HG03196 (cell line): ENCODE results near the gene CEP192.
"Not testable (repeated sequence)": the region's sequence is repeated elsewhere in the genome, so short reads cannot be mapped to it uniquely, and the experiment has no call there.

Experiments used
- ATAC-seq: cut with Tn5 transposase; IDR thresholded peaks from one replicate; pipeline ENCODE4 v1.9.1; 2021; ENCODE audit not compliant: unreplicated experiment

CEP192 gene

DNA sequence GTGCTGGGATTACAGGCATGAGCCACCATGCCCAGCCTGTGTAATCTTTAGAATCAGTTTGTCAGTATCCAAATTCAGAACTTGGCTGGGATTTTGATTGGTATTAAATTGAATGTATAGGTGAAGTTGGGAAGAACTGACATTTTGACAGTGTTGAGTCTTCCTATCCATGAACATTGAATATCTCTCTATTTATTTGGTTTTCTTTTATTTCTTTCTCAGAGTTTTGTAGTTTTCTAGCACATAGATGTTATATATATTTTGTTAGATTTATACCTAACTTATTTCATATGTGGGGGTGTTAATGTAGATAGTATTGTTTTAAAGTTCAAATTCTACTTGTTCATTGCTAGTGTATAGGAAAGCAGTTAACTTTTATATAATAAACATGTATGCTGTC lies 31.5 kb downstream of the CEP192 start:
- ATAC-seq: no peak

DNA sequence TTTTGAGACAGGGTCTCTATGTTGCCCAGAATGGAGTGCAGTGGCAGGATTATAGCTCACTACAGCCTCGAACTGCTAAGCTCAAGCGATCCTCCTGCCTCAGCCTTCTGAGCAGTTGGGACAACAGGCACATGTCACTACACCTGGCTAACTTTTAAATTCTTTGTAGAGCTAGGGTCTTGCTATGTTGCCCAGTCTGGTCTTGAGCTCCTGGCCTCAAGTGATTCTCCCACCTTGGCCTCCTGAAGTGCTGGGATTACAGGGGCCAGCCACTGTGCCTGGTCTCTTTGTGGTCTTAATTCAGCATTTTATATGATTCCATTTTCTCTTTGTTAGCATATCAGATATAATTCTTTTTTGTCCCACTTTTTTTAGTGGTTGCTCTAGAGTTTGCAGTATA lies 34.1 kb downstream of the CEP192 start:
- no peak for ATAC-seq

DNA sequence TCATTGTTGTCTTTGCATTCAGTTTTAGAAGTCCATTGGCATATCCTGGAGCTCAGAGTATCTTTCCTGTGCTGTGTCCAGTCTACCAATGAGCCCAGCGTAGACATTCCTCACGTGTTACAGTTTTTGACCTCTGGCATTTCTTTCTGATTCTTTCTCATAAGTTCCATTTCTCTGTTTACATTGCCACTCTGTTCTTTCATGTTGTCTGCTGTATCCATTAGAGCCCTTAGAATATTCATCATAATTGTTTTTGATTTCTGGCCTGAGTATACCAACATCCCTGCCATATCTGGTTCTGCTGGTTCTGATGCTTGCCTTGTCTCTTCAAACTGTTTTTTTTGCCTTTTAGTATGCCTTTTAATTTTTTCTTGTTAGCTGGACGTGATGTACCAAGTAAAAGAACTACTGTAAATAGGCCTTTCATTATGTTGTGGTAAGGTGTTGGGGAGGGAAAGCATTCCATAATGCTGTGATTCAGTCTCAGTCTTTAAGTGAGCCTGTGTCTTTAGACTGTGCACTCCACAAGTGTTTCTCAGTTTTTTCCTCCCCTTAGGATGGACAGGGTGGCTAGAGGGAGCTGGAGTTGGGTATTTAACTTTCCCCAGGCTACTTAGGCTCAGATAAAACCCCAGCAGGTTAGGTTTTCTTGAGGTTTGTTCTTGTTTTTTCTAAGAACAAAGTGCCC lies 35.6 kb downstream of the CEP192 start:
- no peak for ATAC-seq

DNA sequence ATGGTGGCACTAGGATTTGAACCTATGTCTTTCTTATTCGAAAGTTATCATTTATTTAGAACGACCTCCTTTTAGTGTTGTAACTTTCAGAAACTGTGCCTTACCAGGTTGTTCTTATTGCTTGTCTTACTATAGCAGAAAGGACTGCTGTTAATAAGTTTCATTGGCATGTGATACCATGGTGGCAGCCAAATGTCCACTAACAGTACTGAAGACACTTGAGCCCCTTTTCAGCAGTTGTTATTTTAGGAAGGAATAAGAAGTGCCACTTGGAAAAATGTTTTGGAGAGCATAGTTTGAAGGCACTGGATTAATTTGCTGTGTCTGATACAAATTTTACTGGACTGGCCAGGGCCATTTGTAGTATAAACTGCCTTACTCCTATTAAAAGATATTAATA lies 37.7 kb downstream of the CEP192 start:
- no peak for ATAC-seq

DNA sequence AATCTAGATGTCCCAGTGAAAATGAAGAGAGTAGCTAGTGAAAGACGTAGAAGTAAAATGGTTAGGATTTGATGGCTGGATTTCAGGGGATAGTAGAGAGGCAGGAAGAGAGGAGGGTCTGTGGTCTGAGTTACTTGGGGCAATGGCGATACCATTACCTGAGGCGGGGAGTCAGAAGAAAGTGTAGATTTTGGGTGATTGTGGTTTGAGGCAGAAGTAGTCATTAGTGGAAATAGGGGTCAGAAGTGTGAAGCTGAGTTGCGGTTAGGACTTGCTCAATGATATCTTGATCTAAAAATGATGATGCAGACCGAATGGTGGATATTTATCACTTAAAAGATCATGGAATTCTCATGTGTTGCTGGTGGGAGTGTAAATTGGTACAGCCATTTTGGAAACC lies 41.0 kb downstream of the CEP192 start:
- no peak for ATAC-seq

DNA sequence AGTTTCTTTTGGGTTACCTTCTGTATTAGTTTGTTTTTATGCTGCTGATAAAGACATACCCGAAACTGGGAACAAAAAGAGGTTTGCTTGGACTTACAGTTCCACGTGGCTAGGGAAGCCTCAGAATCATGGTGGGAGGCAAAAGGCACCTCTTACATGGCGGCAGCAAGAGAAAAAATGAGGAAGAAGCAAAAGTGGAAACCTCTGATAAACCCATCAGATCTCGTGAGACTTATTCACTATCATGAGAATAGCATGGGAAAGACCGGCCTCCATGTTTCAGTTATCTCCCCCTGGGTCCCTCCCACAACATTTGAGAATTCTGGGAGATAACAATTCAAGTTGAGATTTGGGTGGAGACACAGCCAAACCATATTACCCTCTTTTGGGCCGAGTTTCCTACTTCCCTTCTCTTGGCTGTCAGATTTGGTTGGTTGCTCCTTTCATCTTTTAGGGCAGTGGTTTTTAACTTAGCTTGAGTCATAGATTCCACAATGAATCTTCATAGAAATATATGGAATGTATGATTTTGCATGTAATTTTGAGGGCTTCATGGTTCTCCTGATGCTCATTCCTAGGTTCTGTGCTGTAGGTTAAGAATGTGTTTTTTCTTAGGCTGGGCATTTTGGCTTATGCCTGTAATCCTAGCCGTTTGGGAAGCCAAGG lies 44.2 kb downstream of the CEP192 start:
- no peak for ATAC-seq

DNA sequence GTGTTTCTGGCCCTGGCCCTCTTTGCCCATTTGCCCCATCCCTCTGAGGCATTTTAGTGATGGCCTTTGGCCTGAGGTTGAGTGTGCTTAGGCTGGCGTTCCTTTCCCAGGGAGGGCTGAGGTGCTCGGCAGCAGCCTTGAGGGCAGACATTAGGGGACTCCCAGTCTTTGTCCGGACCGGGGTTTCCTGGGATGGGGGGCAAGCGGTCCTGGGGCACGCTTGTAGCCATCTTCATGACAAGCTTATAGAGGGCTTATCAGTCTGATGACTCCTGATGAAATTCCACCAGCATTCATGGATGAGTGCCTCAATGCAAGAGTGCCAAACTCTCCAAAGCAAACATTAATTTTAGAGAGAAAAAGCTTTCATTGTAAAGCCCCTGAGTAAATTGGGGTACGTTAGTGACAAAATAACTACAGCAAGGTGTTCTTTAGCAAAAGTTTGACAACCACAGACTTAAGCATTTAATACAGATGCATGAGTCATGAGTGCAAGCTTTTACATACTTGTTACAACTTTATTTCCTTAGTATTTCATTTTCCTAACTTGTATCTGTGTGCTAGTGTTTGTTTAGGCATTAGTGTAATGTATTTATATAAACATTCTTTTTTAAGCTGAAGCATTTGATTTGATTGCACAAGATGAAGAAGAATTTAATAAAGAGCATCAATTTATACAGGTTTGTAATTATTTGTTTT lies 45.6 kb downstream of the CEP192 start:
- no peak for ATAC-seq

DNA sequence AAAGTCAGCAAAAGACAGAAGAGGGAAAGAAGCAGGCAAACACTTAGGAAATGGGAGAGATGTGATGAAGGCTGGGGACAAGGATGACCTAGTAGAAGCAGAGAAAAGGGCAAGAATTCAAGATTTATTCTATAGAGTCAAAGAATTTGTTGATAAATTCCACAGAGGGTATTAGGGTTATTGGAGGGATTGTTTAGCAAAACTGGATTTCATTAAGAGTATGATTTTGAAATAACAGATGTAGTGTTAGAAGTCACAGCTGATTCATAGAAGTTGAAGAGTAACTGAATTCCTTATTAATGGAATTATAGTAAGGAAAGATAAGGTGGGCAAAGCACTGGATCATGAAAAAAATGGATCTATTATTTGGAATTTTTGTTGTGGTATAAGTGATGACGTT lies 48.6 kb downstream of the CEP192 start:
- ATAC-seq: no peak

DNA sequence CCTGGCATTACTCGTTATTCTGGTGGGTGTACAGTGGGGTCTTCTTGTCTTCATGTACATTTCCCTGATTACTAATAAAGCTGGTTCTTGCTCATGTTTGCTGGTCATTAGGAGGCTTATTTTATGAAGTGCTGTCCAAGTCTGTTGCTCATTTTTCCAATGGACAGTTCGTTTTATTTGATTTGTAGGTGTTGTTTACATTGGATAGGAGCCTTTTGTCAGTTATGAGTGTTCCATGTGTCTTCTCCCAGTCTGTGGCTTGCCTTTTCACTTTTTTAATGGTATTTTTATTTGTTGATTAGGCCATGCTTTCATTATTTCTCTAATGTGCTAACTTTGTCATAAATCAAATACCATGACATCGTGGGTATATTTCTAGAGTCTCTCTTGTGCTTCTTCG lies 51.9 kb downstream of the CEP192 start:
- no peak for ATAC-seq

DNA sequence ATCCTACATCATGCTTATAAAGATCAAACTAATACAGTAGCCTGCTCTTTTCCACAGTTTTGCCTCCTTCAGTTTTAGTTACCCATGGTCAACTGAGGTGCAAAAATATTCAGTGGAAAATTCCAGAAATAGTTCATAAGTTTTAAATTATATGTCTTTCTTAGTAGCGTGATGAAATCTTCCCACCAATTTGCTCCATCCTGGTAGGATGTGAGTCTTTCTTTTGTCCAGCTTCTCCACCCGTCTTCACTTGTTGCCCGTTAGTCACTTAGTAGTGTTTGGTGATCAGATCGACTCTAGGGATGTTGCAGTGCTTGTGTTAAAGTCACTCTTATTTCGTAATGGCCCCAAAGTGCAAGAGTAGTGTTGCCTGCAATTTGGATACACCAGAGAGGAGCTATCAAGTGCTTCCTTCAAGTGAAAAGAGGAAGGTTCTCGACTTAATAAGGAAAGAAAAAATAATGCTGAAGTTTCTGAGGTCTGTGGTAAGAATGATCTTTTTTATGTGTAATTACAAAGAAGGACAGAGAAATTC lies 57.0 kb downstream of the CEP192 start:
- no peak for ATAC-seq

DNA sequence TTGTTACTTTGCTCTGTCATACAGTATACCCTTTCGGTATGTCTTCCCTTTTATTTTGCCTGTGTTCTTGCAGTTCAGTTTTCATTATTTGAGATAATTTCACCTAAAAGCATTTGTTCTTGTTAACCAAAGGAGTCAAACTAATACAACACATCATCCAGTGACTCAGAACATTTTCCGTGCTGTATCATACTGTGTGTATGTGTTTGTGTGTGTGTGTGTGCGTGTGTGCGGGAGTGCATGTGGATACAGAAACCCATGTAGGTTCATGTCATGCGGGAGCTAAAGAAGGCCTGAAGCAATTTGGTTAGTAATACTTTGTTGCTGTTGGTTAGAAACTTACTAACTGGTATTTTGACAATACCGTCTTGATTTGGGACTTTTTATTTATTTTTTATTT lies 60.0 kb downstream of the CEP192 start:
- ATAC-seq: no peak

DNA sequence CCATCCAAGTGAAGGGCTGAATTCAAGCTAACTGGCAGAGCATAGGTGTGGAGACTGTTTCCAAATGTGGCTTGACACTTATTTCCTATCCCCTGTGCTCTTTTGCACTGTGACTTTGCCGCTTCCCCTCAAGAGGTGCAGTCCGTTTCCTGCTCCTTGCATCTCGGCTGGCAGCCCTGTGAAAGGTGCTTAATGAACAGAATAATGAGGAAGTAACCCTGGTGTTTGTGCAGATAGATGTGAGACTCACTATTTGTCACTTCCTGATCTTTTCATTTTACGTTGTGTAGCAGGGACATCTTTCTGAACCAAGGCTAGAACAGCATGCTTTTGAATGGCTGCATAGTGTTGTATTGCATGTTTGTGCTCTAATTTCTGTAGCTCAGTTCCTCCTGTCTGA lies 60.8 kb downstream of the CEP192 start:
- ATAC-seq: no peak

DNA sequence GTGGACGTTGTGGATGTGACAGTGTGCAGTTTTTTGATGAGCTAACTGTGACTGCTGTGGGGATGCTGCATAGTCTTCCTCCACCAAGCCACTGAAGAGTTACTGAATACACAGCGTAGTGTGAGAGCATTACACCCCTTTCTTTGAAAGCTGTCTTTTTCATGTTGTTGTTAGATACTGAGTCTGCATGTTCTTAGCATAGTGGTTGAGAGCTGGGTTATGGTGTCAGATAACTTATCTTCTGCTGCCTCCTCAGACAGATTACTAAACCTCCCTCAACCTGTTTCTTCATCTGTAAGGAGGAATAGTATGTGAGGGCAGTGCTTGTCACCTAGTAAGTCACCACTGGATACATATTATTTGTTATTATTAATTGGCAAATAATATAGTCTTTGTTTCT lies 63.2 kb downstream of the CEP192 start:
- no peak for ATAC-seq

DNA sequence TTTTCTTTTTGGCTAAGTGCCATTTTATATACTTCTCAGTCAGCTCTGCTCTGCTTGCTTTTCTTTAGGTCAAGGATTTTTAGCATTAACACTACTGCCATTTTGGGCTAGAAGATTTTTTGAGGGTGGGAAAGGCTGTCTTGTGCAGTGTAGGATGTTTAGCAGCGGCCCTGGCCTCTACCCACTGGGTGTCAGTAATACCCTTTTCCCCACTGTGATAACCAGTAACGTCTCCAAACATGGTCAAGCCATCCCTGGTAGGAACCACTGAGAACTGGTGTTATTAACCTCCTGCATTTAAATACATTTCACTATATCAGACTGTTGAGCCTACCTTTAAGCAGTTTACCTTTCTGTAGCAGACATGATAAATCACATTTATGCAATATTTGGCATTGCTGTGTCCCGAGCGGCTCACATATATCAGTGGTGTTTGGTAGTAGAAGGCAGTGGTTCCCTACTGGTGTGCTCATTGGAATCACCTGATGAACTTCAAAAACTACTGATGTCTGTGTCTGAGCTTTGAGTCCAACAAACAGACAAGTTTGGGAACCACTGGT lies 70.5 kb downstream of the CEP192 start:
- no peak for ATAC-seq

DNA sequence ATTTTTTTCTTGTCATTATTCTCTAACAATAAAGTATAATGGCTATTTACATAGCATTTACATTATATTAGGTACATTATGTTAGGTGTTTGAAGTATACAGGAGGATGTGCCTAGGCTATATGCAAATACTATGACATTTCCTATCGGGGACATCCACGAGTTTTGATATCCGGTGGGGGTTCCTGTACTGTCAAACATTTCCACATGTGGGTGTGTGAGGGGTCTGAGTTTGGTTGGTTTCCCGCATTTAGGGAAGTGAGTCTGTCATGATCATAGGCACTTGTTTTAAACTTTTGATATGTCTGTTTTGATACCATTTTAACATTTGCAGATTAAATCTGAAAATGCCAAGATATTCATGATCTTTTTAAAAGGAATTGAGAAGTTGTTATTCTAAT lies 76.0 kb downstream of the CEP192 start:
- no peak for ATAC-seq

DNA sequence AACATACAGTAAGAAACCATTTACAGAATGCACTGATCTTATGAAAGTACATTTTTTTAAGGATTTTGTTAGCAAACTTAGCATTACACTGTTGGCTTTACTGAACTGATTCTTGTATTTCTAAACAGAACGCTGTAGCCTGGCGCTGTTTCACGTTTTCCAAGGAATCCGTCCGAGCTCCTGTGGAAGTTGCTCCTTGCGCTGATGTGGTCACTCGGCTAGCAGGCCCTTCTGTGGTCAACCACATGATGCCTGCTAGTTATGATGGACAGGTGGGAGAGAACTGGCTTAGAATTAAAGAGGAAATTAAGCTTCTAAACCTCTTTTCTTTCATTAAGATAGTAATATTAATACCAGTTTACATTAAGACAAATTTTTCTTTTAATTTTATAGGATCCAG lies 76.8 kb downstream of the CEP192 start:
- no peak for ATAC-seq

DNA sequence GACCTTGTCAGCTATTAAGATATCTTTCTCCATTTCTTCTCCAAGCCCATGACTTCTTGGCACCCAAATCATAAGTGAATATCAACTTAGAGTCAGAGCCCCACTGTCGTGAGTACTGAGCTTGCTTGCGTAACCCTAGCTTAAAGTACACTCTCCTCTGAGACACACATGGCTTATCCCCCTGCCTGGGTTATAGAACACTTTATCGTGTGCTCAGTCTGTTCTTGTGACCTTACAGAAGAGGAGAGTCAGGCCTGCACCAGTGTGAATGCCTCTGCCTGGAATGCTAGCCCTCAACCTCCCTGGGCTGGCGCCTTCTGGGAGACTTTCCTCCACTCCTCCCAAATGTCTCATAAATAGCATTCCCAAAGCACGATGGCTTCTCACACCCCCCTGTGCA lies 79.3 kb downstream of the CEP192 start:
- ATAC-seq: no peak

DNA sequence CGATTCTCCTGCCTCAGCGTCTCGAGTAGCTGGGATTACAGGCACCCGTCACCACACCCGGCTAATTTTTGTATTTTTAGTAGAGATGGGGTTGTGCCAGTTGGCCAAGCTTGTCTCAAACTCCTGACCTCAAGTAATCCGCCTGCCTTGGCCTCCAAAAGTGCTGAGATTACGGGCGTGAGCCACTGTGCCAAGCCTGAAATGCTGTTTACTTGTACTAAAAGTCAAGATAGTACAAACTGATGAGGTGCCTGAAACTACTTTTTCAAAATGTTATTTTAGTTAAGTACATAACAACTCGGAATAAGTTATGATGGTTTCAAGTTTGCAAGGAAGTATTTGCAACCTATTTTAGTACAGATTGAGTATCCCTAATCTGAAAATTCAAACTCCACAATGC lies 85.7 kb downstream of the CEP192 start:
- no peak for ATAC-seq

DNA sequence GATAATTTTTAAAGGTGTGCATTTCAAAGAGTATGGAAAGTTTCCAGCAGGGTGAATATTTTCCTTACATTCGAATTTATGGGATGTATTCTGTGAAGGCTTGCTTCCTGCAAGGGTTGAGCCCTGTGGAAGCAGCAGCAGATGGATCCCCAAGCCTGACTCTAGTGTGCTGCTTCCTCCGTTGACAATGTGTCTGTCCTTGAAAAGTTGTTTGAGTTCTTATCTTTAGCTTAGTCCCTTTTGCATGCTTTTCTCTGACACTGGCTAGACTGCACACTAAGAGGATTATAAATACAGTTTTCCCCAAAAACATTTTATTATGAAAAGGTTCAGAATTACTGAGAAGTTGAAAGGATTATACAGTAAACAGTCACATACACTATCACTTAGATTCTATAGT lies 86.3 kb downstream of the CEP192 start:
- ATAC-seq: no peak

DNA sequence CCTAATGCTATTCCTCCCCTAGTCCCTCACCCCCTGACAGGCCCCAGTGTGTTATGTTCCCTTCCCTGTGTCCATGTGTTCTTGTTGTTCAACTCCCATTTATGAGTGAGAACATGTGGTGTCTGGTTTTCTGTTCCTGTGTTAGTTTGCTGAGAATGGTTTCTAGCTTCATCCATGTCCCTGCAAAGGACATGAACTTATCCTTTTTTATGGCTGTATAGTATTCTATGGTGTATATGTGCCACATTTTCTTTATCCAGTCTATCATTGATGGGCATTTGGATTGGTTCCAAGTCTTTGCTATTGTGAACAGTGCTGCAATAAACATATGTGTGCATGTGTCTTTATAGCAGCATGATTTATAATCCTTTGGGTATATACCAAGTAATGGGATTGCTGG lies 86.9 kb downstream of the CEP192 start:
- not testable (repeated sequence) for ATAC-seq

DNA sequence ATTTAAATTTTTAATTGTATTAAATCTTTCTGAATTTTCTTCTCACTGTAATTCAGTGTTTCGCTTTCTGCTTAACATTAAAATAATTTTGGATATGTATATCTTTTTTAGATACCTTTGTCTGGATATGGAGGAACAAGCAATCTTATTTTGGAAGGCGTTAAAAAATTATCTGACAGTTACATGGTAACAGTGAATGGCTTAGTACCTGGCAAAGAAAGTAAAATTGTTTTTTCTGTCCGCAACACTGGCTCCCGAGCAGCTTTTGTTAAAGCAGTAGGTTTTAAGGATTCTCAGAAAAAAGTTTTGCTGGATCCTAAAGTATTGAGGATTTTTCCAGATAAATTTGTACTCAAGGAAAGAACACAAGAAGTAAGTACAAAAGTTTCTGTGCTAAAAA lies 95.7 kb downstream of the CEP192 start:
- ATAC-seq: no peak

DNA sequence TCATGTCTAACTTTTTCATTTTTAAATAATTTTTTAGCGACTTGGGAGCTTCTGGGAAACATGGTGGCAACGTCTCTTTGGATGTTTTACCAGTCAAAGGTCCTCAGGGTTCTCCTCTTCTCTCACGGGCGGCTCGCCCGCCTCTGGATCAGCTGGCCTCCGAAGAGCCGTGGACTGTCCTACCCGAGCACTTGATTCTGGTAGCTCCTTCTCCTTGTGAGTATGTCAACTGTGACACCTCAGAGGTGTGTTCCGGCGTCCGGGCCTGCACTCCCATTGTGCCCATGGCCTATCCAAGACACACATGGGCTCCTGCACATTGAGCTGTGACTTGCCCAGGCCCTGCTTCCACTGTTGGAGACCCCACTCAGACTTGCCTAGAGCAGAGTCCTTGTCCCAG lies 104.3 kb downstream of the CEP192 start:
- no peak for ATAC-seq
